Measurements from ENCODE around the gene SKA3.
"Not testable (repeated sequence)": the region's sequence is repeated elsewhere in the genome, so short reads cannot be mapped to it uniquely, and the experiment has no call there.

SKA3 gene

GRCh38 chr13:21164631-21165030, 11.7 kb downstream of the SKA3 start:
- DNase-seq, result peak; percentile 26

- no peak for DNase-seq
Observed at GRCh38 chr13:21152251-21152899, 24.0 kb downstream of the SKA3 start.

- DNase-seq, result no peak
Observed at GRCh38 chr13:21150013-21150412, 26.3 kb downstream of the SKA3 start.

- DNase-seq, result no peak
Observed at GRCh38 chr13:21149568-21149967, 26.8 kb downstream of the SKA3 start.

- DNase-seq, result no peak
Observed at GRCh38 chr13:21148557-21149258, 27.6 kb downstream of the SKA3 start.

- DNase-seq, result no peak
Observed at GRCh38 chr13:21147827-21148226, 28.5 kb downstream of the SKA3 start.

GRCh38 chr13:21142766-21143165, 33.6 kb downstream of the SKA3 start:
- no peak for DNase-seq

- peak; percentile 75 for DNase-seq
Observed at GRCh38 chr13:21139374-21139773, 37.0 kb downstream of the SKA3 start.

- DNase-seq, result peak; percentile 38
Observed at GRCh38 chr13:21138561-21138960, 37.8 kb downstream of the SKA3 start.

- DNase-seq, result peak; percentile 22
Observed at GRCh38 chr13:21137696-21138095, 38.7 kb downstream of the SKA3 start.

GRCh38 chr13:21135833-21136232, 40.5 kb downstream of the SKA3 start:
- DNase-seq, result not testable (repeated sequence)

- DNase-seq, result no peak
Observed at GRCh38 chr13:21134475-21134874, 41.9 kb downstream of the SKA3 start.

- no peak for DNase-seq
Observed at GRCh38 chr13:21133077-21133476, 43.3 kb downstream of the SKA3 start.

- DNase-seq, result no peak
Observed at GRCh38 chr13:21130116-21130515, 46.2 kb downstream of the SKA3 start.

GRCh38 chr13:21124852-21125251, 51.5 kb downstream of the SKA3 start:
- DNase-seq, result peak; percentile 96

- no peak for DNase-seq
Observed at GRCh38 chr13:21123956-21124355, 52.4 kb downstream of the SKA3 start.

GRCh38 chr13:21121616-21122015, 54.7 kb downstream of the SKA3 start:
- no peak for DNase-seq

GRCh38 chr13:21120191-21120590, 56.2 kb downstream of the SKA3 start:
- no peak for DNase-seq

GRCh38 chr13:21119526-21119925, 56.8 kb downstream of the SKA3 start:
- DNase-seq, result no peak

GRCh38 chr13:21118180-21118579, 58.2 kb downstream of the SKA3 start:
- no peak for DNase-seq

GRCh38 chr13:21117104-21117809, 59.1 kb downstream of the SKA3 start:
- no peak for DNase-seq

- DNase-seq, result no peak
Observed at GRCh38 chr13:21116141-21116540, 60.2 kb downstream of the SKA3 start.

GRCh38 chr13:21115231-21115630, 61.1 kb downstream of the SKA3 start:
- no peak for DNase-seq

GRCh38 chr13:21111546-21111945, 64.8 kb downstream of the SKA3 start:
- no peak for DNase-seq
